T-helper 1 cell (primary cell): ENCODE data around the gene MYO7A.
A peak's percentile ranks its signal among the peaks of the same experiment; 100 is the strongest.

ENCODE experiments used
- DNase-seq, 5 donors: peaks; one replicate each; pipeline ENCODE4 v3.0.0-alpha.2; 2012 to 2020

Gene MYO7A

DNA sequence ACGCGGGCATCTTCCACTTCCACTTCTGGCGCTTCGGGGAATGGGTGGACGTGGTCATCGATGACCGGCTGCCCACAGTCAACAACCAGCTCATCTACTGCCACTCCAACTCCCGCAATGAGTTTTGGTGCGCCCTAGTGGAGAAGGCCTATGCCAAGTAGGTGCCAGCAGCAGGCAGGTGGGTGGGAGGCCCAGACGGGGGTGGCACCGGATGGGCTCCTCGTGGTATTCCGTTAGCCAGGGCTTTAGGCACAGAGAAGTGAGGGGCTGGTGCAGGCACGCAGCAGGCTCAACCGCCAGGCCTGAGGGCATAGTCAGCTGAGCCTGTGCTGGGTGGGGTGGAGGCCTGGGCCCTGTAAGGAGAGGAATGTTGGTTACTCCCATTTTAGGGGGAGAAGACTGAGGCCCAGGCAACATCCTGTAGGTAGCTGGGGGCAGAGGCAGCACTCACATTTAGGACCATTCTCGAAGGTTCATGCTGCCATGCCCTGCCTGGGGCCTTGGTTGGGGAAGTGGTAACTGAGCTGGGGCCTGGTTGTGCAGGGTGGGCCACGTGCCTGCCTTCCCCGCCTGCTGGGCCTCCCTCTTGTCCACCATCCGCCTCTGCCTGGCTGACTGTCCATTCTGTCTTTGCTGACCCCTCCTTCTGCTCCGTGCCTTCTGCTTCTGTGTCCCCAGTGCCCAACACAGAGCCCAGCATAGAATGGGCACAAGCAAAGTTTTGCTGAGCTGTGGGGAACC lies 15.2 kb upstream of the MYO7A start:
- no peak for DNase-seq

DNA sequence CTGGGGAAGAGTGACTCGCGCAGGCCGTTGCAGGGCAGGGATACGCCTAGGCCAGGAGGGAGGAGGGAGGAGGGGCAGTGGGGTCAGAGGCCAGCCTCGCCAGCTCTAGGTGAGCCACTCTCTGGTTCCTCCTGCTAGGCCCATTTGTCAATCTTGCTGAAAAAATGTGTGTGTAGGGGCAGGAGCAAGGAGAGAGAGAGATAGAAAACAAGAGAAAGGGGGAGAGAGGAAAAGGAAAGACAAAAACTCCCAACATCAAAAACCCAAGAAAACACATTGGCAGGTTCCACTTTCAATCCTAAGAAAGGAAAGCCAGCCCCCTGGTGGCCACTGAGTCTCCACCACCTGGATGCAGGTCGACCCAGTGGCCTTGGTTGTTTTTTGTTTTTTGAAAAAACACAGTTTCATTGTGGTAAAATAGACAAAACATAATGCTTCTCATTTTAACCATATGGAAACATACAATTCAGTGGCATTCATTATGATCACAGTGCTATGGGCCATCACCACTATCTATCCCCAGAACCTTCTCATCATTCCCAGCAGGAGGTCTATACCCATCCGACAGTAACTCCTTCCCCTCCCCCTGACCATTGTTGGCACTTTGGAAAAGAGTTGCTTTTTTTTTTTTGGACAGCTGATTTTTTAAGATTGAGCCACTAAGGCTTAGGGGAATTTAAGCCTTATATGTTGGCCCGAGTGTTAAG lies 14.5 kb upstream of the MYO7A start:
- DNase-seq: no peak

DNA sequence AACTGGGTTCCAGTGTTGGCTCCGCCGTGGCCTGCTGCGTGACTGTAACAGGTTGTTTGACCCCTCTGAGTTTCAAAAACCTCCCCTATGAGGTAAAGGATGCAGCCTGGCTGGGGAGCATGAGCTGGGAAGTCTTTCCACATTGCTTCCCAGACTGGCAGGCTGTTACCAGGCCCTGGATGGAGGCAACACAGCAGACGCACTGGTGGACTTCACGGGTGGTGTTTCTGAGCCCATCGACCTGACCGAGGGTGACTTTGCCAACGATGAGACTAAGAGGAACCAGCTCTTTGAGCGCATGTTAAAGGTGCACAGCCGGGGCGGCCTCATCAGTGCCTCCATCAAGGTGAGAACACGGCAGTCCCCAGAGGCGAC lies 14.0 kb upstream of the MYO7A start:
- no peak for DNase-seq

DNA sequence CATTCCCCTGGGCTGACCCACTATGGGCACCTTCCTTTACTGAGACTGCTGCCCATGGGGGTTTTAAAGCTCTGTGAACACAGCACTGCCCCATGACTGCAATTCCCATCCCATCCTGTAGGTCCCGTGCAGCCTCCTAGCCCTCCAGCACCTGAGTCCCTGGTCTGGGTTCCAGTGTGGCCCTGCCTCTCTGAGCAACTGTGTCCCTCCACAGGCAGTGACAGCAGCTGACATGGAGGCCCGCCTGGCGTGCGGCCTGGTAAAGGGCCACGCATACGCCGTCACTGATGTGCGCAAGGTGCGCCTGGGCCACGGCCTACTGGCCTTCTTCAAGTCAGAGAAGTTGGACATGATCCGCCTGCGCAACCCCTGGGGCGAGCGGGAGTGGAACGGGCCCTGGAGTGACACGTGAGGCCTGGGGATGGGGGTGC lies 12.8 kb upstream of the MYO7A start:
- no peak for DNase-seq

DNA sequence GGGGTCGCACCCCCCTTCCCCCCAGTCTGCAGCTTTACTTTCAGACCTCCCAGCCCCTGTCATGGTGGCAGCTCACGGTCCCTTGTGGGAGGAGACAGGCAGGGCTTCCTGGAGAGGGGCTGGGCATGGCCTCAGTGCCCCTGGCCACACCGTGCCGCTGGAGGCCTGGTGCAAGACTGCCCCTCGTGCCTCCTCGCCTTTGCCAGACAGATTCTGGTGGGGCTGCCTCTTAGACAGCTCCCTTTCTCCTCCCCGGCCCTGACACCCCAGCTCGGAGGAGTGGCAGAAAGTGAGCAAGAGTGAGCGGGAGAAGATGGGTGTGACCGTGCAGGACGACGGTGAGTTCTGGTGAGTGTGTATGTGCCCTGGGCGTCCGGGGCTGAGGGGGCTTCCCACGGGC lies 12.1 kb upstream of the MYO7A start:
- DNase-seq: no peak

DNA sequence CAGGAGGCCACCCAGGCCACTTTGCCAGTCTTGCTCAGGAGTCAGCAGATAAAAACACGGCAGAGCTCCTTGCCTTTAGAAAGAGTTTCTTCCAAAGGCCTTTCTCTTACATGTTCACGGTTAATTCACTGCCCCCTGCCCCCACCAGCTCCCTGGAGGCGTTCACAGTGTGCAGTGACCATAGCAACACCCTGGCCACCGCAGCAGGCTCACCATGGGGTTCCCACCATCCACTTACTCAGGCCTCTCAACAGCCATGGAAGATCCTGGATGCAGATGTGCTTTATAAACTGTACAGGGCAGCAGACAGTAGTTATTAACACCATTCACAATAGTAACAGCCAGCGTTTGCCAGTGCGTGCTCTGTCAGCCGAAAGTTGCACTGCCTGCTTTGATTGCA lies 10.6 kb upstream of the MYO7A start:
- no peak for DNase-seq

DNA sequence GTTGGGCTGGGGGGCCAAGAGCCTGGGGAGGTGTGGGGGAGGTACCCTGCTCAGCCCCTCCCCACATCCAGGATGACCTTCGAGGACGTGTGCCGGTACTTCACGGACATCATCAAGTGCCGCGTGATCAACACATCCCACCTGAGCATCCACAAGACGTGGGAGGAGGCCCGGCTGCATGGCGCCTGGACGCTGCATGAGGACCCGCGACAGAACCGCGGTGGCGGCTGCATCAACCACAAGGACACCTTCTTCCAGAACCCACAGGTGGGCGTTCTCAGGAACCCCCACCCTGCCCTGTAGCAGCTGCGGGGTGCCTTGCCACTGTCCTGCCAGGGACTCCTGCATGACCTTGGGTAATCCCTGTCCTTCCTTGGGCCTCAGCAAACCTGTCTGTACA lies 10.0 kb upstream of the MYO7A start:
- no peak for DNase-seq

DNA sequence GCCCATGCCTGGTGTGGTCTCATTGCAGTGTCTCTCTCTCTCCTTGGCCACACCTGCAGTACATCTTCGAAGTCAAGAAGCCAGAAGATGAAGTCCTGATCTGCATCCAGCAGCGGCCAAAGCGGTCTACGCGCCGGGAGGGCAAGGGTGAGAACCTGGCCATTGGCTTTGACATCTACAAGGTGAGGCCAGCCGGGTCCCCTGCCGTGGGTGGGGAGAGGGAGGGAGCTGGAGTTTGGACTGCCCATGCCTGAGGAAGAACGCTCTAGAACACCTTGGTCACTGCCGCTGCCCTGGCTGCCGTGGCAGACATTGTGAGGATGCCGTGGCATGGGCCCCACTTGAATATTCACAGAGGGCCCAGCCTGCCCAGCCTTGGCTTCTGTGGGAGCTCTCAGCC lies 9.1 kb upstream of the MYO7A start:
- no peak for DNase-seq

DNA sequence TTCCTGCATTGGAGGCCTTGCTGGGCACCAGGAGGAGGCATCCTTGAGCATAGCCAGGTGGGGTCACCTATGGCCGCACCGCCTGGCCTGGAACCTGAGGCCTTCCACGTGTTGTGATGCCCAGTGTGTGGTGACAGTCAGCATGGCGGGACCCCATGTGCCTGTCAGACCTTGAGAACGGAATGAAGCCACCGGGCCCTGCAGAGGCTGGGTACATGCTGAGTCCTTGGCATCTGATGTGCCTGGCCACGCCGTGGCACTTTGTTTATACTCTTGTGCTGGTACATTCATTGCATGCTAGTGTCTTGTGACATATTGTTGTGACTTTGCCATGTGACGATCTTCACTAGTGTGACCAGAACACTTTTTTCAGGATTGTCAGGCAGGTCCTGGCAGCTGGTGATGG lies 8.5 kb upstream of the MYO7A start:
- no peak for DNase-seq

DNA sequence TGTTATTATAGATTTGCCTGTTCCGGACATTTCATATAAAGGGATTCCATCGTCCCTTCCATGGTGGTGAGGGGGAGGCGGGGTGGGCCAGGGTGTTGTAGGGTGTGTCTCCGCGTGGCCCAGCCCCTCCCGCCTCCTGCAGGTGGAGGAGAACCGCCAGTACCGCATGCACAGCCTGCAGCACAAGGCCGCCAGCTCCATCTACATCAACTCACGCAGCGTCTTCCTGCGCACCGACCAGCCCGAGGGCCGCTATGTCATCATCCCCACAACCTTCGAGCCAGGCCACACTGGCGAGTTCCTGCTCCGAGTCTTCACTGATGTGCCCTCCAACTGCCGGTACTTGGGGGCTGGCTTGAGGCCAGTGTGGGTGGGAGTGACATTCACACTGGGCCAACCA lies 7.5 kb upstream of the MYO7A start:
- DNase-seq: no peak

DNA sequence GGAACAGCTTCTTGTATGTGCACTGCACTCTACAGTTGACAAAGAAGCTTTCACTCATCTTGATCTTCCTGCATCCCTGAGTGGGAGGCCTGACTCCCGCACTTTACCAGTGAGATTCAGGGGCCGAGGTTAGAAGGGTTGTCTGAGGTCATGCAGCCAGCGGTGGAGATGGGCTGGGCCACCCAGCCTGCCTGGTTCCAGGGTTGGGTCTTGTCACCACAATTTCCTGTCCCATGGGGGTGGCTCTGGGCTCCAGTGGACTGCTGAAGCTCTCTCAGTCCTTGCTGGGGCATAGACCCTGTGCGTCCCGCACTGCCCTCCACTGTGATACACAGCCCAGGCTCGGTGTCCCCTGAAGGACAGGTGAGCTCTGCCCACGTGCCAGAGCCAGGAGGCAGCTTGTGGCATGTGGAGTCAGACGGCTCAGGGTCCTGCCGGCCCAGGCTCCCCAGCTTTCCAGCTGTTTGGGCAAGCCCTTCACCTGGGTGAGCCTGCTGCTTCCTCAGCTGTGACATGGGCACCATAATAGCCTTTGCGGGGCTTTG lies 6.9 kb upstream of the MYO7A start:
- no peak for DNase-seq

DNA sequence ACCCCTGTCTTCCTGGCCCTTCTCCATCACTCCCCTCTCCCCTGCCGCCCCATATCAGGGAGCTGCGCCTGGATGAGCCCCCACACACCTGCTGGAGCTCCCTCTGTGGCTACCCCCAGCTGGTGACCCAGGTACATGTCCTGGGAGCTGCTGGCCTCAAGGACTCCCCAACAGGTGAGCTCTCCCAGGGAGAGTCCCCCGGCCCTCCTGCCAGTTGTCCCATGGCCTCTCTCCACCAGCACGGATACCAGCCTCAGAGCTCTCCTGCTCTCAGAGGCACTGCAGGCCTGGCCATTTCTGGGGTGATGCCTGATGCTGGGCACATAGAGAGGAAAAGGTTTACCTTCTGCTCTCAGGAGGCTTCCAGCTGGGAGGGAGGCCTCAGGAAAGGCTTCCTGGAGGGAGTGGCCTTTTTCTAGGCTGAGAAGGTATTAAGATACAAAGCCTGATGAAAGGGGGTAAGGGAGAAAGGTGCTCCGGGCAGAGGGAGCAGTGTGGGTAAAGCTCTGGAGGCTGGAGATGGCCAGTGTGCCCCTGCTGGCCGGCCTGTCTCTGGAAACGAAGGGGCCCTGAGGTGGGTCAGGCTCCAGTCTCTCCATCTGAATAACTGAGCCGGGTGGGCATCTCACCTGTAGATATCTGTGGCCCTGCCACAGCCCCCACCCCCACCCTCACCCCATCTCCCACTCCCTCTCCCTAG lies 6.0 kb upstream of the MYO7A start:
- DNase-seq: no peak

DNA sequence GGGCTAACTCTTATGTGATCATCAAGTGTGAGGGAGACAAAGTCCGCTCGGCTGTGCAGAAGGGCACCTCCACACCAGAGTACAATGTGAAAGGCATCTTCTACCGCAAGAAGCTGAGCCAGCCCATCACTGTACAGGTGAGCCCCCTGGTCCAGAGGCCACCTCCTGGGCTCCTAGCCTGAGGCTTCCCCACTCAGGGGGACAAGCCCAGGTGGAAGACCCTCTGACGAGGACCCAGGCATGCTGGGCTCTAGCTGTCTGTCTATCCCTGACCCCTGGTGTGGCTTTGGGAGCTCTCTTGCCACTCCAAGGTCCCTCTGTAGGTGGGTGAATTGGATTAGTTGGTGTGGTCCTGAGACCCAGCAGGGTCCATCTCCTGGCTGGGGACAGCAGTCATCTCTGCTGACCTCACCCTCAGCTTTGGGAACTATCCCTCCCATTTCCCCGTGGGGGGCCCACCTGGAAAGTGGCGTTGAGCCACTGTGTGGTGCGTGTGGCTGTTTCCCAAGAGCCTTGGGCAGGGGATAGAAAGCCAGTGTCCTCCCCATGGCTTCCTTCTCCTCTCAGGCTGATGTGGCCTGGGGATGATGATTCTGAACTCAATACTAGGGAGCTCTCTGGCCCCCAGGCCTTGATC lies 5.4 kb upstream of the MYO7A start:
- DNase-seq: no peak

DNA sequence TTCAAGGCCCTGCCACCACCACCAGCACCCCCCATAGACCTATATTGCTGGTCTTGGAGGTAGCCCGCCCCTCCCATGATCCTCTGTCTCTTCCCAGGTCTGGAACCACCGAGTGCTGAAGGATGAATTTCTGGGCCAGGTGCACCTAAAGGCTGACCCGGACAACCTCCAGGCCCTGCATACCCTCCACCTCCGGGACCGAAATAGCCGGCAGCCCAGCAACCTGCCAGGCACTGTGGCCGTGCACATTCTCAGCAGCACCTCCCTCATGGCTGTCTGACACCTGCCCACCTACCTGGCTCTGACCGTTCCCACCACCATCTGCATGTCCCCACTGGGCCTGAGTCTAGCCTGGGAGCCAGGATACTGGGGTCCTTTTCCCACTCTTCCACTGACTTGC lies 4.5 kb upstream of the MYO7A start:
- DNase-seq: no peak

DNA sequence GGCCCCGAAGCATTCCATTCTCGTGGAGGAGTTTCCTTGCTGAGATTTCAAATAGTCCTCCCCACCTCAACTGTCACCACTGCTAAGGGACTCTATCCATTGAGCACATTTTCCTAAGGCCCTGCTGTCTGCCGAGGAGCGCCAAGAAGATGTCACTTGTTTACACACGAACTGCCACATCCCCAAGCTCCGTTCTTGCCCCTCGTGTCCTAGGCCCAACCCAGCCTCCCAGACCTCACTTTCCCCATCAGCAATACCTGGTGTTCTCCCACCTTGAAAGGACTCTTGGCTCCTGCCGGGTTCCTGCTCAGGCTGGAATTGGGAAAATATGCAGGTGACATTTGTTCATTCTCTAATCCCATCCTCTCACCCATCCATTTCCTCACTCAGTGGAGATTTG lies 4.0 kb upstream of the MYO7A start:
- no peak for DNase-seq

DNA sequence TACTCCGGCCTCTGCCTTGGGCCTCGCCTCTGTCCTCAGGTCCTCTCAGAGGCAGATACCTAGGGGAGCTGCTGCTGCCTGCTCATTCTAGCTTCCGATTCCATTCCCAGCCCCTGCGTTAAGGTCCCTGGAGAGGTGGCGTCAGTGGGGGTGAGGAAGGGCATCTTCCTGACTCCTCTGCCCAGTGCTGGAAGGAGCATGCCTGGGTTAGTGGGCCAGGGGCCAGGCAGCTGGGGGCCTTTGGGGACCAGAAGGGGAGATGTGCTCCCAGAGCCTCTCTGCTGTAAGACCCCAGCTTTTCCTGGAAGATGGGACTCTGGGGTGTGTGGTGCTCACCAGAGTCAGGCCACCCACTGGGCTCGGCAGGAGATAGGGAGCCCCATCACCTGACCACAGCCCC lies 3.6 kb upstream of the MYO7A start:
- no peak for DNase-seq

DNA sequence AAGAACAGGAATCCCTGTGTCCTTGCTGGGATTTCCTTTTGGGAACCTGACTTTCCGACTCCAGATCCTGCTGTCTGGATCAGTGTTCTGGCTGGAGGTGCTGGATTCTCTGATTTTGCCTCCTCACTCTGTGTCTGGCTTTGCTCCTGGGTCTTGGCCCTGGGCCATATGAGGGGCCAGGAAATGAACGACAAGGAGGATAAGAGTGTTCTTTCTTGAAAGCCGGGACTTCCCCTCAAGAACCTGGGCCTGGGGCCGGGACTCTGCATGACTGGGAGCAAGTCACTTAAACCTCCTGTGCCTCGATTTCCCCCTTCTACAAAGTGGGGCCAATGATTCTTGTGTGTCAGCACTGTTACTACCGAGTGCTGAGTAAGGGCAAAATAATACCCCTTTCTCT lies 2.9 kb upstream of the MYO7A start:
- DNase-seq: no peak

DNA sequence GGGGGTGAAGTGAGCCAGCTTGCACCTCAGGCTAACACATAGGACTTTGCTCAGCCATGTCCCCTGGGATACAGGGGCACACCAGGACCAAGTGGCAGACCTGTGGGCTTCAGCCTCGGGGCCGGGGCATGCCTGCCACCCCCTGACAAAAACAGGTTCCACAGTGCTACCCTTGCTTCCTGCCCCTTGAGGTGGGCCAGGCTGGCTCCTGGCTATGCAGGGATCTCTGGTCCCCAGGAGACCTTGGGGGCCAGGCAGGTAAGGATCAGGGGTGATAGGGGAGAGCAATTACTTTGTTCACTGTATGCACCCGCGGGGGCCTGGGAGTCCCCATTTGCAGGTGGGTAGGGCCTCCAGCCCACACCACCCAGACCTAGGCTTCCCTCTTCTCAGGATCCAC lies 2.4 kb upstream of the MYO7A start:
- no peak for DNase-seq

DNA sequence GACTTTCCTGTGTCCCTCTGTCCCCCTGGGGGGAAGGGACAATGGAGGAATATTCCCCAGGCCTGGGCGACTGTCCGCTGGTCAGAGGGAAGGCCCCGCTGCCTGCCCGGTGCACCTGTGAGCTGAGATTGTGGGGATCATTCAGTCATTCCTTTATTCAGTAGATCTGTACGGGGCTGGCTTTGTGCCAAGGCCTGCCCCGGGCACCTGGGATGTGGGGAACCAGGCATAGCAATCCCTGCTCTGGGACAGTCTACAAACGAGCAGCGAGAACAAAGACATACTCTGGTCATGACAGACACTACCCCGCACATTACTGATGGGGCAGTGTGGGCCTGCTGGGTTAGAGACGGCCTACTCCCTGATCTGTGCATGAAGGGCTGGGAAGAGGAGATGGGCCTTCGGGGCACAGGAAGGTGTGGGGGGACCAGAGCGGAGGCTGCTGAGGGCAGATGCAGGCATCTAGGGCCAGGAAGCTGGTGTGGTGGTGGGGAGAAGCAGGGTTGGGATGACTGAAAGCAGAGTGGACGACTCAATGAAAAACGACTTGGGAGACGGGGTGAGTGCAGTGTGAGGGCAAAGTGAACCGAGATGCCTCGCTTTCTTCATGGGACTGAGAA lies 1.8 kb upstream of the MYO7A start:
- DNase-seq: no peak

DNA sequence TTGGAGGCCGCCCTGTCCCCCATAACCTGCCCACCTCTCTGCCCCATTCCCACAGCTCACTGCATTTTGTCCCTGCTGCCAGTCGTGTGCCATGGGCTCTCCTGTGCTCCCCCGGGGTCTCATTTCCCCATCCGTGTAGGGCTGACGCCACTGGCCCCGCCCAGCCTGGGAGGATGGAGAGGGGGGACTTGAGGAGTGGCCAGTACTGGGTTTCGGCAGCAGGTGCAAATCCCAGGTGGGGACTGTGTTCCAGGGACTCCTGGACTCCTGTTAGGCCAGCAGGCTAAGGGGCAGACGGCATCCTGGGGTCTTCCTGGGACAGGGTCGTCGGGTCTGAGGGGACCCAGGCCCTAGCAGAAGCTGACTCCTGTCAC lies 1.2 kb upstream of the MYO7A start:
- no peak for DNase-seq

DNA sequence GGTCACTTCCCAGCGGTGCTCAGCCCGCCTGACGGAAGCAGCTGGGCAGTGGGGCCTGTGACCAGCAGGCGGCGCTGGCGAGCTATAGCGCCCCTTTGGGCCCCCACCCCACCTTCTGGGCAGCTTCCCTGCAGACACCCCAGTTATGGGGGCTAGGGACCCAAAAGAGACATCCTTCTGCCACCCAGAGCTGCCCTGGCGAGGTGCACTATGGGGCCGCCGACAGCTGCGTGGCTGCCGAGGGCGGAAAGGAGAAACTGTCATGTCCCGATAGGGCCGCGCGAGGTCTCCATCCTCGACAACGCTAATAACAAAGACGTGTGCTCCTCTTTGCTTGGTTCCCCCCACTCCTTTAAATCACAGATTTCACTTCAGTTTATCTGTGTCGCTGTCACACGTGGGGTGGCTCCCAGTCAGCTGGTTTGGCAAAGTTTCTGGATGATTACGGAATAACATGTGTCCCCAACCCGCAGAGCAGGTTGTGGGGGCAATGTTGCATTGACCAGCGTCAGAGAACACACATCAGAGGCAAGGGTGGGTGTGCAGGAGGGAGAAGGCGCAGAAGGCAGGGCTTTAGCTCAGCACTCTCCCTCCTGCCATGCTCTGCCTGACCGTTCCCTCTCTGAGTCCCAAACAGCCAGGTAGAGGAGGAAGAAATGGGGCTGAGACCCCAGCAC lies 673 bp upstream of the MYO7A start:
- peak in 4 of 5 donors; percentile 36 to 45 (median 42) for DNase-seq
